DMS53 (cell line): ENCODE data around the gene ZBP1.

ENCODE experiments used
- DNase-seq: peaks from one replicate; lab custom pipeline; 2025; lab: John Stamatoyannopoulos, UW

ZBP1 gene

DNA sequence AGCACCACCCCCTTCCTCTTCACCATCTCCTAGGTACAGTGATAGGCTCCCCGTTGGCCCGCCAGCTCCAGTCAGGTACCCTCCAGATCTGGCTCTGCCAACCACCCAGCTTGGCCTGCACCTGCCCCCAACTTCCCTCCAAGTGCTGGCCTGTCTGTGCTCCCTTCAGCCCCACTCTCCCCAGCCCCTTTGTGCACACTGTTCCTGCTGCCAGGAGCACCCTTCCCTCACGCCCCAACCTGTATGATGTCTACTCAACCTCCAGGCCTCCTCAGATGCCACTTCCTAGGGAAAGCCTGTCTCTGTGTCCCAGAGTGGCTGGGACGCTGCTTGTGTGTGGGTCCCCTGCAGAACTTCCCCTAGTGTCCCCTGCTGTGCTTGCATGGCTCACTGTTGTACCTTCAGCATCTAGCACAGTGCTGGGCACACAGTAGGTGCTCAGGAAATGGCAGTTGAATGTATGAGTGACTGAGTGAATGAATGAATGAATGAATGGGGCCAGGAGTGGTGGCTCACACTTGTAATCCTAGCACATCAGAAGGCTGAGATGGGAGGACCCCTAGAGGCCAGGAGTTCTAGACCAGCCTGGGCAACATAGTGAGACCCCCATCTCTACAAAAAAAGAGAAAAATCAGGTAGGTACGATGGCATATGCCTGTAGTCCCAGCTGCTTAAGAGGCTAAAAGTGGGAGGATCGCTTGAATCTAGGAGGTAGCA, 3.0 kb downstream of the ZBP1 start:
- no peak for DNase-seq

DNA sequence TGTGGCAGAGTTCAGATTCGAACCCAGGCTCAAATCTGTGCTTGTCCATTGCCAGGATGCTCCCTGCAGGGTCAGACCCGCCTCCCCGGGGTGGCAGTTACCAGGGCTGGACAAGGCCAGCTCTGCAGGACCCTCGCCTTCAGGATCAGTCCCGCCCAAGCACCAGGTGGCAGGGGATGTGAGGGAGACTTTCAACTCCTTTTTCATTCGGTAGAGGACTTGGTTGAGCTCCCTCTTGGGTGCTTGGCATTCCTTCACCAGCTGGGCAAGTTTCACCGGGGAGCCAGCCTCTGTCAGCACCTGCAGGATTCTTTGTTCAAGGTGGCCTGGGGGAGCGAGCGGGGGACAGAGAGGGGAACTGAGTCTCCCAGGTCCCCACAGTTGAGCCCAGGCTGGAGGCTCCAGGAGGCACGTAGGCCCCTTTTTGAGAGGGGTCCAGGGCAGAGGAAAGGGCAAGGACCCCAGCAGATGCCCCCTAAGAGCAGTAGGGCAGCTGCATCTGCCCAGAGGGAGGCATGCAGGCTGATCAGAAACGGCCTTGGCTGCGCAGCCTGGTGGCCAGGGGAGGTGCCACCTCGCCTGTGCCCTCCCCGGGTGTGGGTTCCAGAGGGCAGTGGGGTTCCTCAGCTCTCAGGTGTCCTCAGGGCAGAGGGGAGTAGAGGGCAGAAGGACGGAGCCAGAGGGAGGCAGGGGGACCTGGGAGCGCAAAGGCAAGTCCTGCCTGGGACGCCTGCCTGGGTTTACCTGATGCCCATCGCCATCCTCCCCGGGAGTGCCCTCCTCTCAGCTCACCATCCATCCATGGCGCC, 3.9 kb downstream of the ZBP1 start:
- DNase-seq: no peak

DNA sequence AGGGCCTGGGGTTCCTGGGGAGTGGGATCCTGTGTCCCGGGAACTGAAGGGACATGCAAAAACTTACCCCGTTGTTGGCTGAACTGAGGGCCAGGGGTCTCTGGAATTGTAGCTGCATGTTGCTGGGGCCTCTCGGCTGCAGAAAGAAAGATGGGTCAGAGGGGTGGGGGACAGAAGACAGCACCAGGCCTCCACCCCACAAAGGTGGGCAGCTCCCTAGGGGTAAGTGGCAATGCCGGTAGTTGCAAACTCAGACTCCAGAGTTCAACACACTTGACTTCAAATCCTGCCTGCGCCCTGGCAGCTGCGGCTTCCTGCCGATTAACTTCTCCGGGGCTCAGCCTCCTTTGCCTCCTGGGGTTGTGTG, 4.8 kb downstream of the ZBP1 start:
- no peak for DNase-seq

DNA sequence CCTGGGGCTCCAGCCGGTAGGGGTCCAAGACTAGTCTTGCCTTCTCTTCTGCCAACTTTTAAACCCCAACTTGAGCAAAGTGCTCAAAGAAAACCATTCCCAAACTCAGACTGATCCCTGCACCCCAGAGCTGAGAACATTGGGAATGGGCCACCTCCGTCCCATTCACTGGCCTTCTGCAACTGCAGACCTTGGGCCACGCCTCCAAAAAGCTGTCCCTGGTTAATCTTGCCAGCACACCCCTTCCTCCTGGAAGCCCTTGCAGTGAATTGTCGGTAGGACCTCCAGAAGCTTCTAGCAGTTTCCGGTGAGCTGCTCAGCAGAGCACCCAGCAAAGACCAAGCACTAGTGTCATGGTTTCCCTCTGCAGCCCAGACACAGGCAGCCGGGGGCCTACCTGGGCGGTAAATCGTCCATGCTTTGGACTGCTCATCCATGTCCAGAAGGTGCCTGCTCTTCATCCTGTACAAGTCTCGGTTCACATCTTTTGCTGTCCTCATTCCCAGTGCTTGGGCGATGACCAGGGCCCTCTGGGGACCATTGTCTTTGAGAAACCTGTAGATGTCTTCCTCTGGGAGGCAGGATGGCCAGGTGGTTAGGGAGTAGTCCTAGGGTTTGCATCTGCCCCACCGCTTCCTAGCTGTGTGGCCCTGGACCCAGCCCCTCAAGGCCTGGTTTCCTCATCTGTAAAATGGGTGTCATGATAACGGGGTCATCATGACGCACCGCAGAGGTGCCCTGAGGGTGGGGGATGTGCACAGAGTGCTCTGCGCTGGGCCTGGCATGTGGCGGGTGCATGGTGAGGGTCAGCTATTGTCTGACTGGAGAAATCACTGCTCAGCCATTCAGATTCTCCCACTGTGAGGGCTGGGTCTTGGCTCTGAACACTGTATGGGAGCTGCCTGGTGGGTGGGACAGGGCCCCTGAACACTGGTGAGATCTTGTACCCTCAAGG, 5.5 kb downstream of the ZBP1 start:
- no peak for DNase-seq

DNA sequence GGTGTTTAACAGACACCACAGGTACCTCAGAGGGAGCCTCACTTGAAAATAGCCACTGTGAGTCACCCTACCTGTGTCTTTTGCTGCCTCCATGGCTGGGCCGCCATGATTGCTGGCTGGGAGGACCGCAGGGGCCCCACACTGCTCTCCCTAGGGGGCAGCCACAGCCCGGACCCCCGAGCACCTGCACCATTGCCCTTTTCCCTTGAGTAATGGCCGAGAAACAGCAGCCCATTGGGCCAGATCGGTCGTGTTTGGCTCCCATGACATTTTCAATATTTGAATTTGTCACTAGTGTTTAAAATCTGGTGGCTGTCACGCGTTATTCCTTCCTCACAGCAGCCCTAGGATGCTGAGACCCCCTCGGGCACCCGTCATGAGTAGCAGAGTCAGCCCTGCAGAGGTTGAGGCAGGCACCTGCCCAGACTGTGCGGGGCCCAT, 6.7 kb downstream of the ZBP1 start:
- no peak for DNase-seq

DNA sequence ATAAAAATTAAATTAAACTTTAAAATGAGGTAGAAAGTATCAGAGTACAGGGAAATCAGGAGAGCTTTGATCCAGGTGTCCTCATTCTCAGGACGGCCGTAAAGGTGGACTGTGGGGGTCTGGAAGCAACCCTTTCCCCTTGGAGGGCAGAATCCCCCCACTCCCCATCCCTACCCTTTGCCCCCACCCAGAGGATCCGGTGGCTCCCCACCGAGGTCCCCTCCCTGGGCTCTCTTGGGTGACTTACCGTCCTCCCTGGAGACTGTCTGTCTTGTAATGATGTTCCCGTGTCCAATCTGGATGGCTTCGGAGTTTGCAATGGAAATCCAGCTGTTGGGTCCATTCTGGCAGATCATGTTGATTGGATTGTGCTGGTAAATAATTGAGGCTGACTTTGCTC, 7.3 kb downstream of the ZBP1 start:
- no peak for DNase-seq

DNA sequence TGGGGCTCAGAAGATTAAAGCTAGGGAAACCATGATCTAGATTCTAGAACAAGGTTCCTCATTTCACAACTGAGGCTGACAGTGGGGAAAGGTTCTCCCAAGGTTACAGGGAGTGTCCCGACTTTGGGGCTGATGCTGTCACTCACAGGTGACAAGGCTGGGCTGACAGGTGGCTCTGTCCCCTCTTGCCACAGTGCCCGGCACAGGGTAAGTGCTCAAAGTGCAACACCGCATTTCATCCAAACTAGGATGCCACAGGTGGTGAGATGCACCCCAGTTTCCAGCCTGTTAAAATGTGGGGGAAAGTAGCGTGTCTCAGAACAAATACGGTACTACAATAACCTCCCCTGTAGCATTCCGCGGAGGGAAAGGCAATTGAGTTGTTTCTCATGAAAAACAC, 7.8 kb downstream of the ZBP1 start:
- DNase-seq: no peak

DNA sequence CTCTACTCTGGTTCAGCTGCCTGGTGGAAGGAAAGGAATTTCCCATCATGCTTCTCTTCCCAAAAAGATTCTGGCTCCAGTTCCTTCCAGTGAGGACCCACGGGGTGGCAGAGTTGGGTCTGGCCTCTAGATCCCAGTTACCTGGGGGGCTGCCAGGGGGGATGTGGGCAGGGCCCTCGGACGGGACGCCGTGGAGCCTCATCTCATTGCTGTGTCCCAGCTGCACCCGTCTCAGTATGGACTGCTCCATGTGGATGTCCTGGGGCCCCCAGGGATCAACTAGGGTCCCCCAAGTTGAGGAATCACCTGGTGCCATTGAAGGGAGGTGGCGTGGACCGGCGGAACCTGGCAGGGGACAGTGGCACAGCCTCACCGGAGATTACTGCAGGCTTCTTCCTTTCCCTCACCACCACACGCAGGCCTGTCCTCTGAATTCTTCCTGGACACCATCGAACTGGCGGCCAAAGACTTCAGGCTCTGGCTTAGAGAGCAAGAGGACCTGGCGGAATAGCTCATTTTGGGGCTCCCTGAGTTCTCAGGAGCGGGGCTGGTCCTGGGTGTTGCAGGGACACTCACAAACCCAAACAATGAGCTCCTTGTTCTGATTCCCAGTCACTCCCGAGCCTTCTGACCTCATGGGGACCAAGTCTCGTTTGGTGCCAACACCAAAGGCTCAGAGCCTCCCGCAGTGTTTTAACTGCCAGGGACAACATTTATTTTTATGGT, 8.5 kb downstream of the ZBP1 start:
- no peak for DNase-seq

DNA sequence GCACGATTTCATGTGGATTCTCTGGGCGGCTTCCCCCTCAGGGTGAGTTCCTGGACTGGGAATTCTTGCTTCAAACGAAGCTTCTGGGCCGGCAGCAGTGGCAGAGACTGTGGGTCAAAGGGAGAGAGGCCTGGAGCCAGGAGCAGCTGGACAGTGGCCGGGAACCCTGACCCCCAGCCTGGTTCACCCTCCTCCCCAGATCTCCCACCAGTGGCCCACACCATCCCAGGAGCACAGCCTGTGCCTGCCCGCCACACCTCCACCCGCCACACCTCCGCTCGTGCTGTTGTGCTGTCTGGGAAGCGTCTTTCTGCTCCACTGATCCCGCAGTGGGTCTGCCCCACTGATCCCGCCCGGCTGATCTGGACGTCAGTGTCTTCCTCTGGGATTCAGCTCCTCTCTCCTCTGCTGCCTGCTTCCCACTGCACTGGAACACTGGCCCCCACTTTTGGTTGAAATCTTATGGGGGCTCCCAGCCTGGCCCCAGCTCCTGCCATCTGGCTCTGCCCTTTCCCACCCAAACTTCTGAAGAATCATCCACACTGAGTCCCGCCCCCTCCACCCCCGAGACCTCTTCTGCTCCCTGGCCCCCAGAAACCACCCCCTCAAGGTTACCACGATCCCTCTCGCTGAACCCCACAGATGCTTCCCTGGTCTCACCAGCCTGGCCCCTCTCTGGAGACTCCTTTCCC, 9.8 kb downstream of the ZBP1 start:
- DNase-seq: no peak

DNA sequence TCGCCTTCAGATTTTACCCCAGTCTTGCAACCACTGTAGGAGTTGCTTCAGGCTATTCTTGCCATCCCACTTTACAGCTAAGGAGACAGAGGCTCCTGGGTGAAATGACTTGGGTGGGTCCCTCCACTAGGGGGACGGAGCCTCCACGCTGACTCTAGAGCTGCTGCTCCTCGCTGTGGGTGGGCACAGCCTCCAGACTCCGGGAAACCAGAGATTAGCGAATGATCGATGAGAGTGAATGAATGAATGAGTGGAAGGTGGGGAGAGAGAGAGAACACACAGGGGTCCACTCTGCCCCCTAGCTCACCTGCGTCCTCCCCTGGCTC, 10.4 kb downstream of the ZBP1 start:
- no peak for DNase-seq

DNA sequence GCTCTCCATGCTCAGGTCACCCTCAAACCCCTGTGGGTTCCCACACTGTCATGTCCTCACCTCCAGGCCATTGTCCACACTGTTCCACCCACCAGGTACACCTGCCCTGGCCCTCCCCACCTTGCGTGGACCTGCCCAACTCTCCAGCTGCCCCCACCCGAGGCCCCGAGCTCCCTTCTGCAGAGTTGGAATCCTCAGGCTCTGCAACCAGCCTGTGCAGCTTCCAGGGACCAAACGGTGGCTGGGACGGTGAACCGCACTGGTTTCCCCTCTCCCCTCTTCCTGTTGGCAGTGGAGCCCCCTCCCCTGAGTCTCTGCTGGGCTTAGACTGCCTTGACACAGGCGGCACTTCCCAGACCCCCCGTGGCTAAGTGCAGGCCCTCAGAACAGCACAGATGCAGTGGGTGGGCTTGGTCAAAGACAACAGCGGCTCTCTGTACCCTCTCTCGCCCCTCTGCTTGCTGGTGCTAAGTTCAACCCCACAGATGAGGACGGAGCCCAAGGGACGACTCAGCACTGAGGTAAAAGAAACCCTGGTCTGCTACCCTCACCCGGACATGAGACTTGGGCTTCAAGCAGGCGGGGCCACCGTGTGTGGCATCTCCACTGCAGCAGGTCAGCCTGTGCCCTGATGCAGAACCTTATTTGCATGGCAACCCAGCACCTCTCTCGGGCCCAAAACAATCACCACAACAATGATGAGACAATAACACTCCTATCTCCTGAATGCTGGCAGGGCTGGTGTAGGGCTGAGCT, 11.0 kb downstream of the ZBP1 start:
- DNase-seq: no peak

DNA sequence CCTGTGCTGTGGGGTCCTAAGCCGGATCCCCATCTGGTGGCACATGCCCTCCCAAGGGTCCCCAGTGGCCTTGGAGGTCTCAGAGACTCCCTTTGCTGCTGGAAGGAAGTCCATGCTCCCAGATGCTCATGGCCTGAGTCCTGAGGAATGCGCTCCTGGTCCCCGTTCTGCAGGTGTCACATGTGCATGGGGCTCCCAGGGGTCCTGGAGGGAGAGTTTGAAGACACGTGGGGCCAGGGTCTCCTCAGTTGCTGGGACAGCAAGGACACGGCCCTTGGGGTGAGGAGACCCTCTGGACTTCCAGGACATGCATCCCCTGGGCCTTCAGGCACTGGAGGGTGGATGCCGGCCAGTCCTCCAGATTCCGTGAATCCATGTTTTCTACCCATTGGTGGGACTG, 11.7 kb downstream of the ZBP1 start:
- no peak for DNase-seq

DNA sequence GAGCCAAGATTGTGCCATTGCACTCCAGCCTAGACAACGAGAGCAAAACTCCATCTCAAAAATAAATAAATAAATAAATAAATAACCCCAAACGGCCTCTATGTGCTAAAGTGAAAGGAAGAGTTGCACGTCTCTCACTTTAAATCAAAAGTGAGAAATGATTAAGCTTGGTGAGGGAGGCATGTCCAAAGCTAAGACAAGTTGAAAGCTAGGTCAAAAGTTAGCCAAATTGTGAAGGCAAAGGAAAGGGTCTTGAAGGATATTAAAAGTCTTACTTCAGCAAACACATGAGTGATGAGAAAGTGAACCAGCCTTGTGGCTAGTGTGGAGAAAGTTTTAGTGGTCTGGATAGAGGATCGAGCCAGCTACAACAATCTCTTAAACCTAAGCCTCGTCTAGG, 14.3 kb downstream of the ZBP1 start:
- no peak for DNase-seq

DNA sequence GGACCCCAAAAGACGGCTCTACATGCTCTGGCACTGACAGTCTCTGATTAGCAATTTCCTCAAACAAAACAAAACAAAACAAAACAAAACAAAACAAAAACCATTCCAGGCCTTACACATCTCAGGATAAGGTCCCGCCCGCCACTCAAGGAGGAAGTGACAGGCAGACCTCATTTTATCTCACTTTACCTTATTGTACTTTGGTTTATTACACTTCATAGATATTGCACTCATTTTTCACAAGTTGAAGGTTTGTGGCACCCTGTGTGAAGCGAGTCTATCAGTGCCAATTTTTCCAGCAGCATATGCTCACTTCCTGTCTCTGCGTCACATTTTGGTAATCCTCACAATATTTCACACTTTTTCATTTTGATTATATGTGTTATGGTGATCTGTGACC, 15.2 kb downstream of the ZBP1 start:
- no peak for DNase-seq

DNA sequence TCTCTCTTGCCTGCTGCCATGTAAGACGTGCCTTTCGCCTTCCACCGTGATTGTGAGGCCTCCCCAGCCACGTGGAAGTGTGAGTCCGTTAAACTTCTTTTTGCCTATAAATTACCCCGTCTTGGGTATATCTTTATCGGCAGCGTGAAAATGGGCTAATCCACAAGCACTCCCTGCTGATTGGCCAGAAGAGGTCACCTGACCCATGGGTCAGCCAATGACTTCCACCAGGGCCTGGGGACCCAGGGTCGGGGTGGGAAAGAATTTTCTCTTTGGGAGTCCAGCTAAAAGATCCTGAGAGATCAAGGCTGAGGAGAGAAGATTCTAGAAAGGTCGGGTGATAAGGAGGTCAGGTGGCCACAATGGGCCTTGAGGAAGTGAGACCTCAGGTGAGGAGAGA, 17.1 kb downstream of the ZBP1 start:
- no peak for DNase-seq

DNA sequence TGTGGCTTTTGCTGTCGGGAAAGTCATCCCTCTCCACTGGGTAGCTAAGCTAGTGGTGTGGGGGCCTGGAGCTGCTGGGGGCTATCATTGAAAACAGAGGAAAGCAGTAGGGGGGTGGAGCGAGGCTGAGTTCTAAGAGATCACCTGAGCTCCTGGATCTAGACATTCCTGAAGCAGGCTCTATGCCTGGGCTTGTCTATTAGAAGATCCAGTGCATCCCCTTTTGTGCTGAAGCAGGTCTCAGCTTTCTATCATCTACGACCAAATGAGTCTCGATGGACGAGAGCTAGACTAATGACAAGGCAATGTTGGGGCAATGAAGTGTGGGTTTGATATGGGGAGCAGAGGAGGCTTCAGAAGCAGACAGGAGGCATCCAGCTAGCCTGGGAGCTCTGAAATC, 18.5 kb downstream of the ZBP1 start:
- no peak for DNase-seq

DNA sequence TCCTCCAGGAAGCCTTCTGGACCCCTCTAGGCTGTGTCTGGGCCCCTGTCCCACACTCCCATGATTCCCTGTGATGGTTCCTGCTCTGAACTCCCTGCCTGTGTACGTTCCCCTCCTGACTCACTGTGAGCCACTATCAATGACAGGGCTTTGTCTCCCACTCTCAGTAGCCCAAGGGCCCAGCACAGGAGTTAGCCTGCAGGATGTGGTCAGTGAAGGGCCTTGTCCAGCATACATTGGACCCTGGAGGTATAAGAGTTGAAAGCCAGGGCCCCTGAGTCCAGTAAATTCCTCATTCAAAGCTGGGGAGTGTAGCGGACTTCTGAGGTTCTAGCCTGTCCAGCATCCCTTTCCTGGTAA, 19.0 kb downstream of the ZBP1 start:
- DNase-seq: no peak

DNA sequence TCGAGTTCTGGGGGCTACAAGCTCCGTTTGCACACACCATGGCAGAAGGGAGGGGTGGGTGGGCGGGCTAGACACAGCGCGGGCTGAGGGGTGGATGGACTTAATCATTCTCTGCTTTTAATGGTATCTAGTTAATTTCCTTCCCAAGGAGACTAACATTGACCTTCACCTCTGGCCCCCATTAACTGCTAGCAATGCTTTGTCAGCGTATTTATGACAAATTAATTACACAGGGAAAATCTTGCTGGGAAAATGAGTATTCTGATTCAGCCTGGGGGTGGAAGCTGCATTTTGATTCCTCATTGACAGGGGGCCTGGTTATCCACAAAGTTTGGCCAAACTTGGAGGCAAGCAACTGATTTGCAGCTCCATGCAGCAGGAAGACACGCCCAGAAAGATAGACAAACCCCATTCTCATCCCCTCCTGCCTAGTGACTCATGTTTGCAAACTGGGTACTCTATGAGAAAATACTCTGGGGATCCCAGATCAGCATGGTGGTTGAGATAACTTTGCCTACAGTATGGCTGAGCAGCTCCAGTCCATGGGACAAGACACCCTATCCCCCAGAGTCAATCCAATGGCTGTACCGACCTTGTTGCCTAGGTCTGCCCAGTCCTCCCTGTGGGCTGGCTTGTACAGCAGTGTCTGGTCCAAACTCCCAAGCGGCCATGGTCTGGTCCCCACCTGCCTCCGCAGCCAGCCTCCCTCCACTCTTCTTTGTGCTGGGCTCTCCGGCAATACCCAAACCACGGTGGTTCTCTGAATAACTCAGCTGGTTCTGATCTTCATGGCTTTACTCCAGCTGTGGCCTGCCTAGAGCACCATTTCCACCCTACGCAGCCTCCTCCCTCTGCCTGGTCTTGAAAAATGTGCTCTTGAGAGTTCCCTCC, 19.7 kb downstream of the ZBP1 start:
- DNase-seq: no peak

DNA sequence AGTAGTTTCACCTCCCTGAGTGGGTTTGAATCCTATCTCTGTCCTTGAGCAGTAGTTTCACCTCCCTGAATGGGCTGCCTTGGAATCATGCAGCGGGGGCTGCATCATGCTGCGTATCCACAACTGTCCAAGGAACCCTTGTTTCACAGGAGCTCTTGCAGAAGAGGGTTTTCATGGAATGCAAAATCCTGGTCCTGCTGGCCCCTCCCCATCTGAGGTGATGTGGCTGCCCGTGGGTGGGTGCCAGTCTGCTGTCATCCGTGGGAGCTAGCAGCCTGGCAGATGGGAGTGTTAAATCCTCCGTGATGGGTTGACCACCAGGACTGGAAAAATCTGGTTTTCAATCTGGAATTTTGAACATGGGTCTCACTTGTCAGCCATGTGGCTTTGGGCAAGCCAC, 21.7 kb downstream of the ZBP1 start:
- no peak for DNase-seq

DNA sequence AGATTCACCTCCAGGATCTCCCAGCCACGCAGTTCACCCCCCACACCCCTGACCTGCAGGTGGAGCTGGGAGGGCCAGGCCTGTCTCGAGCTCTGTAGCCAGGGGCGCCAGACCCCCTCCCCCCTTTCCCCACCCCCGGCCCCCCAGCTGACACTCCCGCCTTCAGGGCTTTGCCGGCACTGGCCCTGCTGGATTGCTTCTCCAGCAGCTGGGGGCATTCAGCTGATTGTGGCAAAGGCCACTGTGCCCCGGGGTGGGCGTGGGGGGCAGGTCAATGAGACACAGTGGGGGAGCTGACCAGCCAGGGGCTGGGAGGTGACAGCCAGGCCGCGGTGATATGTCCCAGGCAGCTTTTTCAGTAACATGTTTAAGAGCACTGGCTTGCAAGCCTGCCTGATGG, 22.2 kb downstream of the ZBP1 start:
- DNase-seq: no peak
